GM18505 (cell line): ENCODE measurements around the gene DGUOK.

Experiments
- ATAC-seq: cut with Tn5 transposase; IDR thresholded peaks from one replicate; pipeline ENCODE4 v1.9.1; 2021; ENCODE audit not compliant: unreplicated experiment
- POLR2A ChIP-seq: IDR thresholded peaks from 4 replicates; pipeline ENCODE4 v1.6.1; 2011; ENCODE audit warnings: borderline replicate concordance; ENCODE audit not compliant: insufficient read depth, insufficient read length; ENCODE audit errors: extremely low read depth

Gene DGUOK

DNA sequence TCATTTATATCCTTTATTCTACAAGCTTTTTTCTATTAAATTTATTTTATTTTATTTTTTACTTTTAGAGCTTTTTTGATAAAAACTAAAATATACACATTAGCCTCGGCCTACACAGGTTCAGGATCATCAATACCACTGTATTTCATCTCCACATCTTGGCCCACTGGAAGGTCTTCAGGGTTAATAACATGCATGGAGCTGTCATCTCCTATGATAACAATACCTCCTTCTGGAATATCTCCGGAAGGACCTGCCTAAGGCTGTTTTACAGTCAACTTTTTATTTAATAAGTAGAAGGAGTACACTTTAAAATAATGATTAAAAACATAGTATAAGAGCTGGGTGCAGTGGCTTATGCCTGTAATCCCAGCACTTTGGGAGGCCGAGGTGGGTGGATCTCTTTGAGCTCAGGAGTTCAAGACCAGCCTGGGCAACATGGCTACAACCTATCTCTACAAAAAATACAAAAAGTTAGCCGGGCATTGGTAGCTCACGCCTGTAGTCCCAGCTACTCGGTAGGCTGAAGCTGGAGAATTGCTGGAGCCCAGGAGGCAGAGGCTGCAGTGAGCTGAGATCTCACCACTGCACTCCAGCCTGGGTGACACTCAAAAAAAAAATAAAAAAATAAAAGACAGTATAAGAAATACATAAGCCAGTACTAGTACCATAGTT lies 15.7 kb upstream of the DGUOK start:
- TF ChIP-seq POLR2A = no peak
- ATAC-seq = no peak

- no peak for TF ChIP-seq POLR2A
- ATAC-seq = no peak
These were observed 15.0 kb upstream of the DGUOK start for GRCh38 chr2:73911548-73912208.

GRCh38 chr2:73913414-73914054 lies 13.1 kb upstream of the DGUOK start:
- no peak for ATAC-seq
- no peak for TF ChIP-seq POLR2A

- ATAC-seq = no peak
- no peak for TF ChIP-seq POLR2A
These were observed 12.0 kb upstream of the DGUOK start for GRCh38 chr2:73914667-73915066.

- TF ChIP-seq POLR2A = no peak
- no peak for ATAC-seq
These were observed 11.2 kb upstream of the DGUOK start for GRCh38 chr2:73915437-73915993.

- TF ChIP-seq POLR2A = no peak
- no peak for ATAC-seq
These were observed 10.0 kb upstream of the DGUOK start for GRCh38 chr2:73916666-73917065.

DNA sequence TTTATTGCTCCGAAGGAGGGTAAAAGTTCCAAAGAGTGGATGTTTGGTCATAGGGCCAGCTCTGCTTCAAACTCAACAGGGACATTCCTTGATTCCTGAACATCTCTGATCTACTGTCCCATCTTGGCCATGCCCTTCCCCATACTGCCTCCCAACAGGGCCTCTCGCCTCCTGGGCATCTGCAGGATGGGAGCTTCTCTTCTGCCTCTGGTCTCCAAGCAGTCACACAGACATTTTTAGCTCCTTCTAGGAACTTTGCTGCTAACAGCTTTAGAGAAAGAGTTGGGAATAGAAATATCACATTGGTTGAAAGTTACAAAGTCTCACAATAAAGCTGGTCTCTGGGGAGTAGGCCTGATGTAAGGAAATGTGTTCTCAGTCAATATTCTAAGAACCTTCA lies 9.4 kb upstream of the DGUOK start:
- no peak for ATAC-seq
- no peak for TF ChIP-seq POLR2A

GRCh38 chr2:73917696-73918207 lies 8.9 kb upstream of the DGUOK start:
- no peak for ATAC-seq
- TF ChIP-seq POLR2A = no peak

GRCh38 chr2:73918856-73919255 lies 7.8 kb upstream of the DGUOK start:
- no peak for TF ChIP-seq POLR2A
- ATAC-seq = no peak

GRCh38 chr2:73919596-73920228 lies 7.0 kb upstream of the DGUOK start:
- ATAC-seq = no peak
- no peak for TF ChIP-seq POLR2A

DNA sequence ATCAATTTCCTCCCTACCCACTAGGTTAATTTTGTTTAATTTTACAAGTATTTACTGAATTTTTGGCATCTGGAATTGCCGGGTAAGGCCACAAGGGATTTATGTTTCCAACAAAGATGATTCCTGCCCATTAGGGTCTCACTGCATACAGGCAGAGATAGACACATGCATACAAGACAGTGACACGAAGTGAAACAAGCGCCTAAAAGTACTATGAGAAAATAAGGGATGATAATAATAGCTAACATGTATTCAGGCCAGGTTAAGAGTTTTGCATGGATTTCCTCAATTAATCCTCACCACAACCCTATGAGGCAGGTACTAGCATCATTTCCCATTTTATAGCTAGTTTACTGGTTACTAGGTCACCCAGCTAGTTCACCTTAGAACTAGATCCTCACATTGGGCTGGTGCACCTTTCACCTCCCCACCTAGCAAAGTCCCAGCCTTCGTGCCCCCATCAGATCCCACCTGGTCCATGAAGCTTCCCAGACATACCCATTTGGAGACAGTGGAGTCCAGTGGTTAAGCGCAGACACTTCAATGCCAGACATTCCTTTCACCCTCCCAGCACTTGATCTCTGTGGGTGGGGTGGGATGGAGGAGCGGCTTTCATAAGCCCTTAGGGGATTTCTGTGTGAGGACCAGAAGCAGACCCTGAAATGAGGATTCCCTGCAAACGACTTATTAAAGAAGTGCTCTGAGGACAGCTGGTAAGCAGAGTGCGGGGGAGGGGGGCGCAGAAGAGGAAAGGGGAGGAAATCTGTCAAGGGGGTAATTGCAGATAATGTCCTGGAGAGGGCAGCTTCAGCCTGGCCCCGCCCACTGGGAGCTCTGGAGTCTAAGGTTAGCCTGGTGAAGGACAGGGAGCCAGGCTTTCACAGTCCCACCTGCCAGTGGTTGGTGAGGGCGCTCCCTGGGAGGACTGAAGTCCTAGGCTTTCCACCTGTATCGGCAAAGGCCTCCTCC lies 5.8 kb upstream of the DGUOK start:
- ATAC-seq = no peak
- no peak for TF ChIP-seq POLR2A

GRCh38 chr2:73921581-73921980 lies 5.1 kb upstream of the DGUOK start:
- no peak for ATAC-seq

More at GRCh38 chr2:73921581-73921980, 5.1 kb upstream of the DGUOK start:
- no peak for TF ChIP-seq POLR2A
